Astrocyte of the hippocampus (primary cell): ENCODE data around the gene SMG6.
A peak's percentile ranks its signal among the peaks of the same experiment; 100 is the strongest.
"Not testable (repeated sequence)": the region's sequence is repeated elsewhere in the genome, so short reads cannot be mapped to it uniquely, and the experiment has no call there.

ENCODE experiments used
- DNase-seq: peaks from one replicate; pipeline ENCODE4 v3.0.0; 2011; ENCODE audit warnings: low read depth, low spot score

SMG6 gene

DNA sequence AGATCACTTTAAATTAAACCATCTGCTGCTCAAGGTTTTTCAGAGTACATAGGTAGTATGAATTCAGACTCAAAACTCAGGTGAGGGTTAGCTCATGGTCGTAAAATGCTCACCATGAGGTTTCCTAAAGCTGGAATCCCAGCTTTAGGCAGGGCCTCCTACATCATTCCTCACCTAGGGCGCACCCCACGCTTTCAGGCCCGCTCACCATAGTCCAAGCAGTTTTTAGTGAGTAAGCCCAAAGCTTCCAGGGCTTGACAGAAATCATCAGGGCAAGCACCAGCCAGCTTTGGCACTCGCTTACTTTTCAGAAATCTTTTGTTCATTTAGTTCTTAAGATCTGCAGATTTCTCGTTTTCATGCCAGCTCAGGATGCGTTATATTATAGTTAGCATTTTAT lies 158.9 kb downstream of the SMG6 start:
- no peak for DNase-seq

GRCh38 chr17:2143332-2143731 lies 160.3 kb downstream of the SMG6 start:
- DNase-seq, result no peak

DNA sequence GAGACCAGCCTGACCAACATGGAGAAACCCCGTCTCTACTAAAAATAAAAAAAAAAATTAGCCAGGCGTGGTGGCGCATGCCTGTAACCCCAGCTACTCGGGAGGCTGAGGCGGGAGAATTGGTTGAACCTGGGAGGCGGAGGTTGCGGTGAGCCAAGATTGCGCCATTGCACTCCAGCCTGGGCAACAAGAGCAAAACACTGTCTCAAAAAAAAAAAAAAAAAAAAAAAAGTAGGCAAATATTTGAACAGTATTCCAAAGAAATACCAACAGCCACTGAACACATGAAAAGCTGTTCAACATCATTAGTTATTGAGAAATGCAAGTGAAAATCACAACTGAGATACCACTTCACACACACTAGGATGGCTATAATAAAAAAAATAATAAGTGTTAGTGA lies 160.9 kb downstream of the SMG6 start:
- not testable (repeated sequence) for DNase-seq

GRCh38 chr17:2140683-2141082 lies 162.9 kb downstream of the SMG6 start:
- no peak for DNase-seq

DNA sequence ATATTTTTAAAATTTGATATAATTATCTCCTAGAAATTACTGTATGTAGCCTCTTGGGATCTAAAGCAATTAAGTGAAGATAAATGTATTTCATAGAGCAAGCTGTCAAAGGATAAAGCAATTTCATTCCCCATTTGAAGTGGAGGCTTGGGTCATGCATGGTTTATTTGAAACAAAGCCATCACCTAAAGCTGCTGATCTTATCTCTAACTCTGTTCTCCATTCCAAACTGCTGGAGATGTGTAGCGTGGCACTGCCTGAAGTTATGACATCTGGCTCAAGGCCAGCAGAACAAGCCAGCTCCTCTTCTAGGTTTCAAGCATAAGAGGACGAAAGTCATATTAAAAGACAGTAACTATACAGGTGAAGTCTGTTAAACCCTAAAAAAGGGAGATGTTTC lies 164.8 kb downstream of the SMG6 start:
- DNase-seq, result peak; percentile 36

- peak; percentile 14 for DNase-seq
Observed at GRCh38 chr17:2138318-2138717, 165.3 kb downstream of the SMG6 start.

GRCh38 chr17:2137342-2138098 lies 166.1 kb downstream of the SMG6 start:
- peak; percentile 86 for DNase-seq

DNA sequence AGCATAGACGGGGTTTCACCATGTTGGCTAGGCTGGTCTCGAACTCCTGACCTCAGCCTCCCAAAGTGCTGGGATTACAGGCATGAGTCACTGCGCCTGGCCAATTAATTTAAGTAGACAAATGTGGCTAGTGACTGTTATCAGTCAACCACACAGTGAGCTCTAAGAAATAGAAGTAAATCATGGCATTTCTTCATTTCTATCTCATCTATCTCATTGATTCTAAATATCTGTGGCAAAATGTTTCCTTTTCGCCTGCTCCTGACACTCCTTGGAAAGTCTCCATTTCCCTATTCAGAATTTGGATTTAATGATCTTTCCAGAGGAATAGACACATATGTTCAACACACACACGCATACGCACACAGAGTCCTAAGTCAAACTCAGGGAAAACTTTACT lies 167.3 kb downstream of the SMG6 start:
- DNase-seq, result peak; percentile 24

DNA sequence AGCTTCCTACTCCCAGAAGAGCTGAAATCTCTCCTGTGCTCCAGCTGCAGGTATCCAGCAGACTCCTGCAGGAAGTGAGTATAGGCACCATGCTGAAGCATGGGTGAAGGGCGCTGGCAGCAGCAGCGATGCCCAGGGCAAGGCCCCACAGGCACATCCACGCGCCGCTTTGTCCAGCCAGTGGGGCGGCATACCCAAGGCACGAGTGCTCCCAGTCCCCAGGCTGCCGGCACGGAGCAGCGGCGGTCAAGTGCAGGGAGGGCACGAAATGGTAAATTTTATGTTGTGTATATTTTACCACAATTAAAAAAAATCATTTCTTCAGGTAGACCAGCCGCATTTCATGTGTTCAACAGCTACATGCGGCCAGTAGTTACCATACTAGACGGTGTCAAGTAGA lies 175.6 kb downstream of the SMG6 start:
- no peak for DNase-seq

DNA sequence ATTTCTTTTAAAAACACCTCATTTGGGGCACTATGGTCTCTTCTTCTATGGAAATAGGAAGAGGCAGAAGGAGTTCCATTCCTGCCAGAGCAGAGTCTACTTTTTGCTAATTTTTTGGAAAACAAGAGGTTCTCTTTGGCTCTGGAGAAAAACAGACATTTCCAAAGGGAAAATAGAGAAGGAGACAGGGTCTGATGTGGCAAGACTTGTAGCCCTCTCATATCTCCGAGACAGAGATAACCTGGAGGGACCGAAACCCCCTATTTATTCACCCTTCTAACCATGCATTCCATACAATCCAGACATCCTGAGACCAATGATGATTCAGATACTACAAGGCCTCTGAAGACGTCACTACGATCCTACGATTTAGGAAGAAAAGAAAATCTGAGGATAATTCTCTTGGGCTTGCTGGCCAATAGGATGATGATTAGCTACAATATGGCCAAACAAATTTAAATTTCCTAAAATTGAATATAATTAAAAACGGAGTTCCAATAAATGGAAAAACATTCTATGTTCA lies 178.5 kb downstream of the SMG6 start:
- peak; percentile 54 for DNase-seq

- DNase-seq, result no peak
Observed at GRCh38 chr17:2124391-2124790, 179.2 kb downstream of the SMG6 start.

DNA sequence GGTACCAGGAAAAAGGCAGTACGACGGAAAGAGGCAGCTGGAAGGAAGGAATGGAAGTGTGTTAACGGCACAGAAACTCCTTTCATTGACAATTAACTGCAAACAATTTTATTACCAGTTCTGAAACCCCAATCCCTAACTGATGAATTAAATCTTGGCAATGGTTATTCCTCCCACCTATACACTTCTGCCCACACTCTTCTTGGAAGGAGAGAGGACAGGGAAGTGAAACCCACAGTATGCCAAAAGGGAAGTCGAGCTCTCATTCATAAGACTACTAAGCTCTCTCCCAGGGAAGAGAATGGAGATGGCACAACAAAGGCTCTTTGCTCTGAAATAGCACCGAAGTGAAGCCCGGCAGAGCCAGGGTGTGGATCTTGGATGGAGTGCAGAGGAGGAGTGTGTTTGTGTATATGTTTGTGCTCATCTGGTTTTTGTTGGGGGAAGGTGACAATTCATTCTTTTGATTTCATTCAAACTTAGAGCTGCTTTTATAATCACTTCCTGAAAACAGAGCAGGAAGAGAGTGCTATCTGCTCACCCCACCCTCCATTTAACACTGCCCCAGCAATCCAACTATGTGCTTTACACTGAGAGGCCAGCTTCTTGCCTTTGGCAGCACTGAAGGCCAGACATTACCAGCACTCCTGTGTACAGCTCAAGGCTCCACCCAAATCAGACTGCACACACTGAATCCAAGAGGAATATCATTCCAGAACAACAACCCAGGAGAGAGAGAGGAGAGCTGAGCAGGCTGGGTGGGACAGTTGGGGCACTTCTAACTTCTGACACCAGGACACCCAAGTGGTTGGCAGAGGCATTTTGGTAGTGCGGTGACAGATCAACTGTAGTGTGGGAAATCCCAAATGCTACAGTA lies 180.0 kb downstream of the SMG6 start:
- DNase-seq, result peak; percentile 49

- peak; percentile 73 for DNase-seq
Observed at GRCh38 chr17:2122641-2123302, 180.8 kb downstream of the SMG6 start.

DNA sequence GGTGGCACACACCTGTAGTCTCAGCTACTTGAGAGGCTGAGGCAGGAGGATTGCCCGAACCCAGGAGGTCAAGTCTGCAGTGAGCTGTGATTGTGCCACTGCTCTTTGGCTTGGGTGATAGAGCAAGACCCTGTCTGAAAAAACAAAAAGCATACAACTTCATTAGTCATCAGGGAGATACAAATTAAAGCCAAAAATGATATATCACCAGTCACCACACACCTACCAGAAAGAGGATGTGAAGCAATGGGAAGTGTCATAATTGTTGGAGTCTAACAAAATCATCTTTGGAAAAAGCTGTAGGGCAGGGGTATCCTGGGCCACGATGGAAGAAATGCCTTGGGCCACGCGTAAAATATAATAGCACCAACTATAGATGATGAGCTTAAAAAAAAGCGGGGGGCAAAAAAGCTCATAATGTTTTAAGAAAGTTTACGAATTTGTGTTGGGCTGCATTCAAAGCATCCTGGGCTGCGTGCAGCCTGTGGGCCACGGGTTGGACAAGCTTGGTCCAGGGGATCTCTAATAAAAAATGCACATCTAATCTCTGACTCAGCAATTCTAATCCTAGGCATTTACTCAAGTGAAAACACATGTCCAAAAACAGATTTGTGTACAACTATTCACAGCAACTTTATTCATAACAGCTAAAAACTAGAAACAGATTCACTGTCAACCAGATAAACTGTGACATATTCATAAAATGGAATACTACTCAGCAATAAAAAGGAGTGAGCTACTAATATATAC lies 182.8 kb downstream of the SMG6 start:
- DNase-seq, result no peak

GRCh38 chr17:2113279-2113622 lies 190.3 kb downstream of the SMG6 start:
- no peak for DNase-seq

- peak; percentile 77 for DNase-seq
Observed at GRCh38 chr17:2111691-2112090, 191.9 kb downstream of the SMG6 start.

DNA sequence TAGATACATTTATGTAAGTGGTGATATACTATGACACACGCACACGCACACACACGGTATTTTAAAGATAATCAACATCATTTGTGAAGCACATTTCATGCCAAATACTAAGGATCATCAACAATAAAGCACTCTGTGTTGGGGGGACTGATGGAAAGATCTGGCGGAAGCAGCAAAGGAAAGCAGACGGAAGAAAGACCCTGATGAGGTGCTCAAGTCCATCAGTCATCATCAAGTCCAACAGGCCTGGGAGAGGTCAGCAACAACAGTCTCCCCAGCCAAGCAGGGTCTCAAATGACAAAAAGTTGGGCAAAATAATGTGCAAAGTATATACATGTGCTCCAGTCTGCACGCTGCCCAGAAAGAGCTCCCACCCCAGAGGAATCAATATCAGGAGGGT lies 193.1 kb downstream of the SMG6 start:
- DNase-seq, result no peak

DNA sequence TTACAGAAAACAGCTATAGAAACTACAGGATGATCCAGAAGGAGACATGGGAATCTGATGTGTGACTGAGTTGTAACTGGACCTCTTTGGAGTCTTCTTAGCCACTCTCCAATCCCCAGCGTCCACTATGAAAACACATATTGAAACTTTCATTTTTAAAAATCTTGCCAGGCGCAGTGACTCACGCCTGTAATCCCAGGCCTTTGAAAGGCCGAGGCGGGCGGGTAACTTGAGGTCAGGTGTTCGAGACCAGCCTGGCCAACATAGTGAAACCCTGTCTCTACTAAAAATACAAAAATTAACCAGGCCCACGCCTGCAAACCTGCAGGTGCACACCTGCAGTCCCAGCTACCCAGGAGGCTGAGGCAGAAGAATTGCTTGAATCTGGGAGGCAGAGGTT lies 195.4 kb downstream of the SMG6 start:
- DNase-seq, result no peak

- DNase-seq, result no peak
Observed at GRCh38 chr17:2107506-2107905, 196.1 kb downstream of the SMG6 start.

GRCh38 chr17:2107050-2107449 lies 196.5 kb downstream of the SMG6 start:
- DNase-seq, result no peak

DNA sequence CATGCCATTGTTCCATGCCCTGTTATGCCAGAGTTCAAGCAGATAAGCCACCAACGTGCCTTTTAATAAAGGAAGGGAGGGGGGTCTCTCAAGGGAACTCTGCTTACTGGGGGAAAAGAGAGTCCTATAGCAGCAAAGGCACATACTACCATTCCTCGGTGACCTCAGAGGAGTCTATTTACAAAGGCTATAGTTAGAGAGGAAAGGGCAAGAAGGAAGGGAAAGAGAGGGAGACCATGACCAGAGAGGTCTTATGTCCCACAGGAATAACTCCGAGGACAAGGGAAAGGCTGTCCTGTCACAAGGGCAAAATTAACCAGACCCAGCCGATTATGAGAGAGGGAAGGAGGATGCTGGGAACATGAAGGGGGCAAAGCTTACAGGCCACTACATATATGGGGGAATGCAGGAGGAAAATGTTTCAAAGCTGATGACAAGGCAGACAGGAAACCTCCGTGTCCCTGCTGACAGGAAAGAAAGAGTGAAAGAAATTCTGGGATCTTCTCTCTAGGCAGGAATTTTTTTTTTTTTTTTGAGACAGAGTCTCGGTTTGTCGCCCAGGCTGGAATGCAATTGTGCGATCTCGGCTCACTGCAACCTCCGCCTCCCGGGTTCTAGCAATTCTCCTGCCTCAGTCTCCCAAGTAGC lies 197.2 kb downstream of the SMG6 start:
- no peak for DNase-seq
